SK-N-SH treated with all-trans-retinoic acid at 6 μM for 48 hours (cell line): ENCODE results near the gene FFAR3.

ENCODE experiments used
- RARB ChIP-seq: fragments of 250-450 bp; sonication (Bioruptor Pico); IDR thresholded peaks from 2 replicates; pipeline ENCODE4 v1.8.0; 2021; ENCODE audit warnings: mild to moderate bottlenecking, moderate library complexity
- ZFP30 ChIP-seq: fragments of 450-650 bp; formaldehyde crosslinking; IDR thresholded peaks from 2 replicates; pipeline ENCODE4 v1.5.0; 2022; ENCODE audit warnings: mild to moderate bottlenecking, moderate library complexity
- TF ChIP-seq, protein P1 (sequence below): fragments of 250-450 bp; sonication (Bioruptor Pico); IDR thresholded peaks from 2 replicates; pipeline ENCODE4 v1.5.1; 2020; ENCODE audit warnings: low read depth, mild to moderate bottlenecking, moderate library complexity

DNA sequence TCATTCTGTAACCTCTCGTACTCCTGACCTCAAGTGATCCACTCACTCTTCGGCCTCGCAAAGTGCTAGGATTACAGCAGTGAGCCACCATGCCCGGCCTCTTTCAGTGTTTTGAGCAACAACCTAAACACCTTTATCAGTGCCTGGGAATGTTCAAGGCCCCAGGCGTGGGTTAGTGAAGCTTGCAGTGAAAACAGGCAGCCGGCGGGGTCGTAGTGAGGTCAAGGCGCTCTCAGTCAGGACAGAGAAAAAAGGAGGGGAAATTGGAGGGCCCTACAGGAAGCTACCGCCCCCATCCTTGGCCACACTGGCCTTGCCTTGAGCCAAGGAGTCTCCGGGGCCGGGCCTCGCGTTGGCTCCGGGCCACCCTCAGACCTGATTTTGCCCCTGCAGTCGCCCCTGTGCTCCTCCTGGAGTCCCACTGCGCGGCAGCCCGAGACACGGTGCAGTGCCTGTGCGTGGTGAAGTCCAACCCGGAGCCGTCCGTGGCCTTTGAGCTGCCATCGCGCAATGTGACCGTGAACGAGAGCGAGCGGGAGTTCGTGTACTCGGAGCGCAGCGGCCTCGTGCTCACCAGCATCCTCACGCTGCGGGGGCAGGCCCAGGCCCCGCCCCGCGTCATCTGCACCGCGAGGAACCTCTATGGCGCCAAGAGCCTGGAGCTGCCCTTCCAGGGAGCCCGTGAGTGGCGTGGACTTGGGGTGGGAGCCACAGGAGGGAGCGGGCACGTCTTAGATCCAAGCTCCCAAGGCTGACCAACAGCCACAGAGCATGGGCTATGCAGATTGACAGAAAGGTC lies 48.6 kb upstream of the FFAR3 start:
- TF ChIP-seq RARB (CRISPR knock-in tag) (no peak), ZFP30 (CRISPR knock-in tag) (no peak)
- TF ChIP-seq, protein P1, sequence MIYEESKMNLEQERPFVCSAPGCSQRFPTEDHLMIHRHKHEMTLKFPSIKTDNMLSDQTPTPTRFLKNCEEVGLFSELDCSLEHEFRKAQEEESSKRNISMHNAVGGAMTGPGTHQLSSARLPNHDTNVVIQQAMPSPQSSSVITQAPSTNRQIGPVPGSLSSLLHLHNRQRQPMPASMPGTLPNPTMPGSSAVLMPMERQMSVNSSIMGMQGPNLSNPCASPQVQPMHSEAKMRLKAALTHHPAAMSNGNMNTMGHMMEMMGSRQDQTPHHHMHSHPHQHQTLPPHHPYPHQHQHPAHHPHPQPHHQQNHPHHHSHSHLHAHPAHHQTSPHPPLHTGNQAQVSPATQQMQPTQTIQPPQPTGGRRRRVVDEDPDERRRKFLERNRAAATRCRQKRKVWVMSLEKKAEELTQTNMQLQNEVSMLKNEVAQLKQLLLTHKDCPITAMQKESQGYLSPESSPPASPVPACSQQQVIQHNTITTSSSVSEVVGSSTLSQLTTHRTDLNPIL (CRISPR knock-in tag) = no peak
